ENCODE measurements around the gene TMOD4.
A peak's percentile ranks its signal among the peaks of the same experiment; 100 is the strongest.
"Not testable (repeated sequence)": the region's sequence is repeated elsewhere in the genome, so short reads cannot be mapped to it uniquely, and the experiment has no call there.

Gene TMOD4
- long read RNA-seq, donor 1, partial matches to known transcripts = 0 of 1 reads
- long read RNA-seq, donor 1, other reads (novel, unspliced or antisense) = 0 of 1 reads
- long read RNA-seq, donor 2 = 0 reads
- long read RNA-seq, donor 3, partial matches to known transcripts = 0 of 1 reads
- long read RNA-seq, donor 3, other reads (novel, unspliced or antisense) = 0 of 1 reads
- long read RNA-seq, donor 4, partial matches to known transcripts = 0 of 1 reads
- long read RNA-seq, donor 4, other reads (novel, unspliced or antisense) = 0 of 1 reads
- long read RNA-seq, donor 5 = 0 reads
- long read RNA-seq, donor 6, partial matches to known transcripts = 0 of 1 reads
- long read RNA-seq, donor 6, other reads (novel, unspliced or antisense) = 0 of 1 reads
- long read RNA-seq, donor 7, partial matches to known transcripts = 0 of 3 reads
- long read RNA-seq, donor 7, other reads (novel, unspliced or antisense) = 0 of 3 reads
- long read RNA-seq, donor 8 = 0 reads

DNA sequence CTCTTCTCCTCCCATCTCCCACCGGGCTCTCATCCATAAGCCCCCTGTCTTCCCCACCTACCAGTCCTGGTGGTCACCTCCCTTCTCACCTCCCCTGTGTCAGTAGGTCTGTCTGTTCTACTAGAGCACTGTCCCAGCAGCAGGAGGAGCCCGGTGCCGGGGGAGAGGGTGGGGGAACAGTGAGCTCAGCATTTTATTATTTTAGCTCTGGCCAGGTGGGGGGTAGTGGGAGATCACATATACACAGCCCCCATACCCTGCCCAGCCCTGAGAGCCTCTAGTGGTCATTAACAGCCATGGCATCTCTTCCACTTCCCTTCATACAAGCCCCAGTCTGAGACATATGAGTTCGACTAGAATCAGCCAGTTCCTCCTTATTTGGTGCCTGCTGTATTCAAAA lies at the start of gene TMOD4:
TMOD4 (minus strand) TSS at position 119 of the 400 bp plus-strand sequence. CDS start 1,106 bp downstream, outside the sequence.
- no peak for DNase-seq

DNA sequence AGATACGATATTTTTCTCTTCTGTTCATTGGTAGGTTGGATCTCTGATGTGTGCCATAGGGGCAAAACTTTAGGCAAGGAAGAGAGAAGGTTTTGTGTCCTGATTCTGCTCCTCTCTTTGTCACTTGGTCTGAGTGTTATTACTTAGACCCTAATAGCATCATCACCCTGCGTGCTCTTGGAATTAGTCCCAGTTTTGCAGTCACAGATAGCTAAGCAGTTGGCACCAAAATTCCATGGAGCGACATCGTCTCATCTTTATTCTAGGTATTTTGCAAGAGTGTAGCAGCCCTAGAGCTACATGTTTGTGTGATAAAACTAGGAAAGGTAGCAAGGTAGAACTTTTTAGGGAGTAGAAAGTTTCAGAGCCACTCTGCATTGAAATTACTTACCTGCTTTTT lies 46.3 kb upstream of the TMOD4 start:
- no peak for DNase-seq

DNA sequence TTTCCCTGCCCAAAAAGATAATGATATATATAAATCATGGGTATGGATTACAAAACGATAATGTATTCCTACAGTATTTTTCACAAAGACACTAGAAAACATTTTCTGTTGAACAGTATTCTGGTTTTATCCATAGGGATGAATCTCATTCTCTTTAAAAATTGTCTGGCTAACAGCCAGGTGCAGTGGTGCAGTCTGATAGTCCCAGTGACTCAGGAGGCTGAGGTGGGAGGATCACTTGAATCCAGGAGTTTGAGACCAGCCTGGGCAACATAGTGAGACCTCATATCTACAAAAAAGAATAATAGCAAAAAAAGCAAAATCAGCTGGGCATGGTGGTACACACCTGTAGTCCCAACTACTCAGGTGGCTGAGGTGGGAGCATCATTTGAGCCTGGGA lies 45.8 kb upstream of the TMOD4 start:
- no peak for DNase-seq

DNA sequence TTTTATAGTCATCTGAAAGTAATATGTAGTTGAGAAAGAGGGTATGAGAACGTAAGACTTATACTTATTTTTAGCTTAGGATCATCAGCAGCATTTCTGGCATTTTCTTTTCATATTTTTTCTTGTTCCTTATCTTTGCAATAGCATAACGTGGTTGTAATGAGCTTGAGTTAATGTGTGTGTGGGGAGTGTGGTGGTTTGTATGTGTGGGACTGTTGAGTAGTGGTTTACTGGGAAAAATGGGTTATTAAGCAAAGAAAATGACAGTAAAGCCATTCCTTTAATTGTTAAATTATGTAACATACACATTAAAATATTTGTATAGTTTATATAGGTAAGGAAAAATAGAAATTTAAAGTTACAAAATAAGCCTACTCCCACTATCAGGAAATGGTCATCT lies 37.8 kb upstream of the TMOD4 start:
- no peak for DNase-seq

DNA sequence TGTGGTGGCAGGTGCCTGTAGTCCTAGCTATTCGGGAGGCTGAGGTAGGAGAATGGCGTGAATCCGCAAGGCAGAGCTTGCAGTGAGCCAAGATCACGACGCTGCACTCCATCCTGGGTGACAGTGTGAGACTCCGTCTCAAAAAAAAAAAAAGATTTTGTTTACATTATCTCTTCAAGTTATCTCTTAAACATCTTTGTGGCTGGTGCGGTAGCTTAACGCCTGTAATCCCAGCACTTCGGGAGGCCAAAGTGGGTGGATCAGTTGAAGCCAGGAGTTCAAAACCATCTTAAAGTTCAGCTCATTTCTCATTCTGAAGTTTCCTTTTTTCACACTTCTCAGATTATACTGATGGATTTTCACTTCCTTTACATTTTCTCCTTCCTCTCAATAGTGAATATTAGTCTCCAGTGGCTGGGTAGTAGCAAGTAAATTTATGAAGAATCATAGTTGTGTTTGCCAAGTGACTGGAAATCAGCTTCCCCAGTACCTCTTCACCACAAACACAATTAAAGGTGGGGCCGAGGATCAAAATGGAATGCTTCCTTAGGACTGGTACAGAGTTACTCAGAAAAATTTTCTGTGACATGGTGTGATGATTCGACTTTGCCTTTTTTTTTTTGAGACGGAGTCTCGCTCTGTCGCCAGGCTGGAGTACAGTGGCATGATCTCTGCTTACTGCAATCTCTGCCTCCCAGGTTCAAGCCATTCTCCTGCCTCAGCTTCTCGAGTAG lies 36.4 kb upstream of the TMOD4 start:
- no peak for DNase-seq

DNA sequence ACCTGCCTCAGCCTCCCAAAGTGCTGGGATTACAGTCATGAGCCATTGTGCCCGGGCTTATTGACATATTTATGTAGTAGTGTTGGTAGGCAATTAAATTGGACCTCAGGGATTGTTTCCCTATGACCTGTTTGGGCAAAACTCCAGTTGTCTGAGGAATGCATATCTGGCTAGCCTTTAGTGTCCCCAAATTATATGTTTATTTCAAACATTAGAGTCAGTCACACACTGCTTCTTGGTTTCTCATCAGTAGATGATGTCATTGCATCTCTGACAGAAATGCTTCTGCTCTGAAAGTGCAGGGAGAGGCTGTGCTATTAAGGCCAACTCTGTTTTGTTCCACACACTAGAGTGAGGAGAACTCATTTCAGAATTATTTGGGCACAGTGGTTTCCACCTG lies 35.0 kb upstream of the TMOD4 start:
- no peak for DNase-seq

DNA sequence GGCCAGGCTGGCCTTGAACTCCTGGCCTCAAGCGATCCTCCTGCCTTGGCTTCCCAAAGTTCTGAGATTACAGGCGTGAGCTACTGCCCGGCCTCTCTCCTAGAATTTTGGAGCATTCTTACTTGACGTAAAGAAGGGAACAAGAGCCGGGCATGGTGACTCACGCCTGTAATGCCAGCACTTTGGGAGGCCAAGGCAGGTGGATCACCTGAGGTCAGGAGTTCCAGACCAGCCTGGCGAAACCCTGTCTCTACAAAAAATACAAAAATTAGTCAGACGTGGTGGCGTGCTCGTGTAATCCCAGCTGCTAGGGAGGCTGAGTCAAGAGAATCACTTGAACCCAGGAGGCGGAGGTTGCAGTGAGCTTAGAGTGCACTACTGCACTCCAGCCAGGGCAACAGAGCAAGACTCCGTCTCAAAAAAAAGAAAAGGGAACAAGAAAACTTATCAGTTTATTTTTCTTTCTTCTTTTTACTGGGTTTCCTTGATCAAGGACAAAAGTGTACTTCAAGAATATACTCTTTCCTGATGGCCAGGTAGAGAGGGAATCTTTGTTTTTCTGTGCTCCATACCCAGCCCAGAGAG lies 29.7 kb upstream of the TMOD4 start:
- DNase-seq = not testable (repeated sequence)

DNA sequence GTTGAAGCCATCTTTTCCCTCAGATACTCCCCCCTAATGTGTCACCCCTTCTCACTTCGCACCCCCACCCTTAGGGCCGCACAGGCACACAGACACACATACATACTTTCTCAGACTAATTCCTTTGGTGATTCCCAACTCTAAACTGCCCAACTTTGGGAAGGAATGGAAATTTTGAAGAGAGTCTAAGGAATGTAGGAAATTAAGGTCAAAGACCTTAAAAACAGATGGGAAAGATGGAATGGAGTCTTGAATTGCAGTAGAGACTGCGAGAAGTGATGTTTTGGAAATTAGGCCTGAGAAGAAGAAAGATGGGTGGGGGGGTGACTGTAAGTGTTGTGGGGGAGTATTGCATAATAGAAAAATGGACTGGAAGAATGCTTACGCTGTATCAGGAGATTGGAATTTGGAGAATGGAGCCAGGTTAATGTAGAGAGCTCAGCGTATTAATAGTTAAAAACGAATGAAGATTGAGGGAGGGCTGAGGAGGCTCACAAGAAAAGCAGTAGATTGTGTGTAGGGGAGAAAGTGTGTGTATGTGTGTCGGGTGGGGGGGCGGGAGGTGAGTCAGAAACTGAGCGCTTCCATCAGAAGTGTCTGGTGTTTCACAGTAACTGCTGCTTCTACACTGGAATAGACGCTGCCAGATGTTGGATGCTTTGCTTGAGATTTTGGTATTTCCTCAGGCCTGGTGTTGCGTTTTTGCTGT lies 24.2 kb upstream of the TMOD4 start:
- no peak for DNase-seq

DNA sequence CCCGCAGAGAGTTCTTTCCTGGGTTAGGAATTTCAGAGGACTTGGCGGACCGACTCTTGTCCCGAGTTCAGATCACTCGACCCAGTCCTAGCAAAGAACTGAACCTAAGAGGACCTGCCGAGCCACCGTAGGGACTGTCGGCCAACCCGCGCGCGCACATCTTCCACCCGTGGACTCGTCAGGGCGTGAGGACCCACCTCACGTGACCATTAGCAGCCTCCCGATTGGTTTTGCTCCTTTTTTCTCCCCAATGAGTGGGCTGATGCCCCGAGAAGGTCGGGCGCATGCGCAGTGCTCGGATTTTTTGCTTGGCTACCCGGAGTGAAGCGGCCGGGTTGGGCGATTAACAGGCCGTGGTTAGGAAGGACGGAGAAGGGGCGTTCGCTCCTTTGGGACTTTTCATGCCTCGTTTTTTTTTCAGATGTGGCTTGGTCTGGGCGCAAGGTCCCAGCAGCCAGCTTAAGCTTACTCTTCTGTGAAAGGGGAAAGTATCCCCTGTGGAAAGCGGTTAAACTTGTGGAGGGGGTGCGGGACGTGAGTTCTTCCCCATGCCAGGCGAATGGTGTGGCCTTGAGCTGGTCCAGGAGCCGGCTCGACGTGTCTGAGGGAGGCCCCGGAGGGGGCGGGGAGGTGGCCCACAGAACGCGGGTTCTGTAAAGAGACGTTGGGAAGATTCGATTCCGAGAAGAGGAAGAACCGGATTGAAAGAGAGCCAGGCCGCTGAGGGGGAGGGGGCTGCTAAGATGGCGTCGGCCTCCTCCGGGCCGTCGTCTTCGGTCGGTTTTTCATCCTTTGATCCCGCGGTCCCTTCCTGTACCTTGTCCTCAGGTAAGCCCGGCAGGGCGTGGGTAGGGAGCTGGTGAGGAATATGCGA lies 22.7 kb upstream of the TMOD4 start, which contains the start of gene PIP5K1A:
PIP5K1A (plus strand) TSS at position 299 of the 874 bp plus-strand sequence; CDS start at position 744, 445 bp downstream.
- DNase-seq = peak; percentile 97

DNA sequence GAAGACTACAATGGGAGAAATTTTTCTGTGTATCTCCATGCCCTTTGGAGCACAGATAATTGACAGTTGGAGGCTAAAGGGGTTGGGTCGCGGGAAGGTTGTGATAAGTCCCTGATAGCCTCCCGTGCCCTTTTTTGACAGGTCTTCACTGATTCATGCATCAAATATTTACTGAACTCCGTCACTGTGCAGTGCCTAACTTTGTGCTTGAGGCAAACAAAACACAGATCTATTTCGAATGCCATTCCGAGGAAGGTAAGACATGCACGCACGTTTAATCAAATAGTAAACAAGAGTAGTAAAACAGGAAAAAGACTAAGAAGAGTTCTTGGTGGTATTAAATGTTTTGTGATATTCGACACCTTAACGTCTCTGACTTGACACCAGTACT lies 22.1 kb upstream of the TMOD4 start:
- no peak for DNase-seq

DNA sequence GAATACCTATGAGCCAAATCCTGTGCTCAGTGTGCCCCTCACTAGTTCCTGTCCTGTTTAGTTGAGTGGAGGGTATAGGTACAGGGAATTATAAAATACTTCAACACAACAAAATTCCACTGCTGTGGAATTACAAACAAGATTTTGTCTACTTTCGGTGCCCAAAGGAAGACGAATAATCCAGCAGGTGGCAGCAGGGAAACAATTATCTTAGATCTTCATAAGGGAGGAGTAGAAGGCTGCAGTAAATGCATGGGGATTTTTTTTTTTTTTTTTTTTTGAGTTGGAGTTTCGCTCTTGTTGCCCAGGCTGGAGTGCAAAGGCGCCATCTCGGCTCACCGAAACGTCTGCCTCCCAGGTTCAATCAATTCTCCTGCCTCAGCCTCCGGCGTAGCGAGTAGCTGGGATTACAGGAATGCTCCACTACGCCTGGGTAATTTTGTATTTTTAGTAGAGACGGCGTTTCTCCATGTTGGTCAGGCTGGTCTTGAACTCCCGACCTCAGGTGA lies 20.6 kb upstream of the TMOD4 start:
- DNase-seq = peak; percentile 48

DNA sequence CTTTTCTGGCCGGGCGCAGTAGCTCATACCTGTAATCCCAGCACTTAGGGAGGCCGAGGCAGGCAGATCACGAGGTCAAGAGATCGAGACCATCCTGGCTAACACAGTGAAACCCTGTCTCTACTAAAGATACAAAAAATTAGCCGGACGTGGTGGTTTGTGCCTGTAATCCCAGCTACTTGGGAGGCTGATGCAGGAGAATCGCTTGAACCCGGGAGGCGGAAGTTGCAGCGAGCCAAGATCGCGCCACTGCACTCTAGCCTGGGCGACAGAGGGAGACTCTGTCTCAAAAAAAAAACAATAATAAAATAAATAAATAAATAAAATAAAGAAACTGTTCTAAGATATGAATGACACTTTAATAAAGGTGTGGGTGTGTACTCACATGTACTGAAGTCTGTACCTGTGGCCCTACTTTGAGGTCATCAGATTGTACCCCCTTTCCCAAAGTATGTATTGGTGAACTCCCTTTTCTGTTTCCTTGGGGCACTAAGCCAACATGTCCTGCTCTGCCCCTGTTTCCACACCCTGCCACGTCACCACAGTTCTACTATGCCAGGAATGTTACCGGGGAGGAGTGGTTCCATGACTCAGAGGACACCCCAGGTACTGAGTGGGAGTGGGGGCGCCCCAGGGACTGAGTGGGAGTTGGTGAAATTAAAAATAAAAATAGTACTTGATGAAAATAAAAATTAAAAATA lies 19.3 kb upstream of the TMOD4 start:
- not testable (repeated sequence) for DNase-seq

DNA sequence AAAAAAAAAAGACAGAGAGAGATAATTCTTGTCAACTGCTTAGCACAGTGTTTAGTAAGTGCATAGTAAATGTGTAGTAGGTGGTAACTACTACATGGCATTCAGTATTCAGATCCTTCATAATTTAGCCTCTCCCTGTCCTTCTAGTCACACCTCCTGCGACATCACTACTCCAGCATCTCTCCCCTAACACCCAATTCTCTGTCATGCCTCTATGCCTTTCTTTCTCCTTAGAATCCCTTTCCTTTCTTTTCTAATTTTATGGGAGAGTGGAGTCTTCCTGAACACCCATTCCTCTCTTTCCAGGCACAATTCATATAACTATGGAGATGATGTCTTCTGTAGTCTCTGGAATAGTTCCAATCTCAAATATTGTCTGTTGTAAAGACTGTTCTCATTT lies 18.1 kb upstream of the TMOD4 start:
- no peak for DNase-seq

DNA sequence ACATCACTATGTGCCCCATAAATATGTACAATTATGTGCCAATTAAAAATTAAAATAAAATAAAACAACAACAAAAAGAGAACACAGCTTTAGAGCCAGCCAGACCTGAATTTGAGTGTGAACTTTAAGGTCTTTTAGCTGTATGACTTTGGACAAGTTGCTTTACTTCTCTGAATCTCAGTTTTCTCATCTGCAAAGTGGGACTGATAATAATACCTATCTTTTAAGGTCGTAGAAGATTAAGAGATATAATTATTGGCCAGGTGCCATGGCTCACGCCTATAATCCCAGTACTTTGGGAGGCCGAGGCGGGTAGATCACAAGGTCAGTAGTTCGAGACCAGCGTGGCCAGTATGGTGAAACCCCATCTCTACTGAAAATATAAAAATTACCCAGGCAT lies 17.5 kb upstream of the TMOD4 start:
- no peak for DNase-seq

DNA sequence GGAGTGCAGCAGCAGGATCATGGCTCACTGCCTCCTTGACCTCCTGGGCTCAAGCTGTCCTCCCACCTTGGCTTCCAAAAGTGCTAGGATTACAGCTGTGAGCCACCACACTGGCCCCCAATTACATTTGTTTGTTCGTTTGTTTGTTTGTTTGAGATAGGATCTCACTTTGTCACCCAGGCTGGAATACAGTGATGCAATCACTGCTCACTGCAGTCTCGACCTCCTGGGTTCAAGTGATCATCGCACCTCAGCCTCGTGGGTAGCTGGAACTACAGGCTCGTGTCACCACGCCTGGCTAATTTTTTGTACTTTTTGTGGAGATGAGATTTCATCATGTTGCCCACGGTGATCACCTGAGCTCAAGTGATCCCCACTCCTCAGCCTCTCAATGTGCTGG lies 16.3 kb upstream of the TMOD4 start:
- DNase-seq = no peak

DNA sequence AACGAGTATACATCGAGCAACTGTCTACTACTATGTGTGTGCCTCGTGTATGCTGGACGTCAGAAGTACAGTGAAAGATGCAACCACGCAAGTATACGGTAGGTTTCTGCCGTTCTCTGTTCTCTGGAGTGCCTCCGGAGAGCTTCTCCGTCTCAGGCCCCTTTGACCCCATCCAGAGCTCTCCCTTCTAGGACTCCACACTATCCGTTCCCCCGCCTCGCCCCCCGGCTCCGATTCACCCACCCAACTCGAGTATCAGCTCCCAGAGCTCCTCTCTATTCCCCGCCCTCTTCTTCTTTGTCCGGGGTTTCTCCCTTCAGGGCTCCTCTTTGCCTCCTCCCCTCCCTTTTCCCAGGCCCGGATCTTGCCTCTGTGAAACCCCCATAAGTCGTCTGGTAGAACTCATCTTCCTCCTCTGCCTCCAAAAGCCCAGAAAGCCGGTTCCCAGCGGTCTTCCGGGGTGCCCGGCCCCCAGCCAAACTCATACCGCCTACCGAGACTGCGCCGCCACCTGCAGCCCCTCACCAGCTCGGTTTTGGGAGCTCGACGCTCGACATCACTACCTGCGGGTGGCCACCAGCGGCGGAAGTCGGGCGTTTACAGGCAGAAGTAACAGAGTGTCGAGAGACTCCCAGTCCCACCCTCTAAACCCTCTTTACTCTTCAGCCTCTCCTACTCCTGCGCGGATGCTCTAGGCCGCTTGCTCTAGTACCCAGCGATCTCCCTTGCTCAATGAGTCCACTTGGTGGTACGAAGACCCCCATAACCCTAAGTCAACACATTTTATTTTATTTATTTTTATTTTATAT lies 14.1 kb upstream of the TMOD4 start, which contains the start of gene VPS72:
VPS72 (minus strand) TSS at position 561 of the 809 bp plus-strand sequence; CDS start at position 485, 76 bp downstream.
- DNase-seq = peak; percentile 90

DNA sequence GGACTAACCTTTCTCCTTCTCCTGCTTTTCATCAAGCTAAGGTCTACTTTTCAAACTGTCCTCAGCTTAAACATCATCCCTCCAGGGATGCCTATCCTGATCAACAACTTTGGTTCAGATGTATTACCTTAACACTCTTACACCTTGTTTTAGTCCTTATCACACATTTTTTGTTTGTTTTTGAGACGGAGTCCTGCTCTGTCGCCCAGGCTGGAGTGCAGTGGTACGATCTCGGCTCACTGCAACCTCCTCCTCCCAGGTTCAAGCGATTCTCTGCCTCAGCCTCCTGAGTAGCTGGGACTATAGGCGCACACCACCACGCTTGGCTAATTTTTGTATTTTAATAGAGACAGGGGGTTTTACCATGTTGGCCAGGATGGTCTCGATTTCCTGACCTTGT lies 12.9 kb upstream of the TMOD4 start:
- not testable (repeated sequence) for DNase-seq

DNA sequence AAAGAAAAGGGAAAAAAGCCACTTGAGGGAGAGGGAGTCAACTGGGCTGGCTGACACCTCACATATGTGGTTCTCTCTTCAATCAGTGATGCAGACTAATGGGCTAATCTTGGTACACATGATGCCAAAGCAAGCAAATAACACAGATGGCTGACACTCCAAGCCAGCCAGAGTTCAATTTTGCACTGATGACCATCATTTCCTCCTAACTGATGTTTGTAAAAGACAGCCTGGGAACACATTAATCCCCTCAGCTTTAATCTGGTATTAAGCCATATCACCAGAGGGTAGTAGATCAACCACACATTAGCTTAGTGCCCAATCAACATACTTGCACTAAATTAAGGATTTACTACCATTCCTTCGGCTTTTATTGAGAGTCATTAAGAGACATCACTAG lies 11.4 kb upstream of the TMOD4 start:
- no peak for DNase-seq

DNA sequence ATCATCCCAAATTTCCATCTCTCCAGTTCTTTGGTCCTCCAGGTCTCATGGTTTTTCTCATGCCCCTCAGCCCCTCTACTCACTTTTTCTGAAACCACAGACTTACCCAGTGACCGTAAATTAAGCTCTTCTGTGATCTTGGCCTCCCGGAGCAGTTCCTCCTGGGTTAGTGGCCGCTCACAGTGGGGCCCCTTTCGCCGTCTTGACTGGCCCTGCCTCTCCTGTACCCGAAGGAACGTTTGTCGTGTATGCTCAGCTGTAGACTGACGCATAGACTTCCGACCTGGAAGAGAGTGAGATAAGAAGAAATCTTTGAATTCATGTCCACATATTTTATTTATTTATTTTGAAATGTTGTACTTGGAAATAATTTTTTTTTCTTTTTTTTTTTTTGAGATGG lies 8.4 kb upstream of the TMOD4 start:
- DNase-seq = no peak
